ENCODE measurements around the gene TBCD.

The TBCD gene

GRCh38 chr17:82927661-82928601 is 176.1 kb downstream of the TBCD start:
- no peak for DNase-seq

DNA sequence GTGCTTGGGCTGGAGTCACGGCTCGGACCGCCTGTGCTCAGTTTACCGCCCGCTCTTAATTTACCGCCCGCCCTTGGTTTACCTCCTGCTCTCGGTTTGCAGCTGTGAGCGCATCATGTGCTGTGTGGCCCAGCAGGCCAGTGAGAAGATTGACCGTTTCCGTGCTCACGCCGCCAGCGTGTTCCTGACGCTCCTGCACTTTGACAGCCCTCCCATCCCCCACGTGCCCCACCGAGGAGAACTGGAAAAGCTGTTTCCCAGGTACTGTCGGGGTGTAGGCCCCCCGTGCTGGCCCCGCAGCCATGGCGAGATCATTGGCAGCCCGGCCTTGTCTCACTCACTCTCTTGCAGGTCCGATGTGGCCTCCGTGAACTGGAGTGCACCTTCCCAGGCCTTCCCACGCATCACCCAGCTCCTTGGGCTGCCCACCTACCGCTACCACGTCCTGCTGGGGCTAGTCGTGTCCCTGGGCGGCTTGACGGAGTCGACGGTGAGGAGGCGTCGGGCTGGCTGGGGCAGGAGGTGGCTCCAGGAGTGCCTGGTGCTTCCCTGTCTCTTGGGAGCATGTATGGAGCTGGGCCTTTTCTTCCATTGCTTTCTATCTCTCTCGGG is 177.3 kb downstream of the TBCD start:
- no peak for DNase-seq

DNA sequence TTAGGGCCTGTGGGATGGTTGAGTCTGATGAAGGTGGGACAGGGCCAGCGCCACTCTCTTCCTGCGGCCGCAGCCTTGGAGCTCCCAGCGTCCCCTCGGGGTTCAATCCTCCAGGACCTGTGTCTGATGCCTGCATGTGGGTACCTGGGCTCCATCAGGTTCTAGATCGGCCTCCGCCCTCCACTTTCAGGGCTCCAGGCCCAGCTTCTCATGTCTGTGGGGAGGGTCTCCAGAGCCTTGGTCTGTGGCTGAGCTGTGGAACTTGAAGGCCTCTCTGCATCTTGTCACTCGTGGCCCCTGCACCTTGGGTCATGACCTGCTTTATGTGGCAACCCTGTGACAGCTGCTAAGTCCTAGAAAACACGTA is 177.8 kb downstream of the TBCD start:
- no peak for DNase-seq

DNA sequence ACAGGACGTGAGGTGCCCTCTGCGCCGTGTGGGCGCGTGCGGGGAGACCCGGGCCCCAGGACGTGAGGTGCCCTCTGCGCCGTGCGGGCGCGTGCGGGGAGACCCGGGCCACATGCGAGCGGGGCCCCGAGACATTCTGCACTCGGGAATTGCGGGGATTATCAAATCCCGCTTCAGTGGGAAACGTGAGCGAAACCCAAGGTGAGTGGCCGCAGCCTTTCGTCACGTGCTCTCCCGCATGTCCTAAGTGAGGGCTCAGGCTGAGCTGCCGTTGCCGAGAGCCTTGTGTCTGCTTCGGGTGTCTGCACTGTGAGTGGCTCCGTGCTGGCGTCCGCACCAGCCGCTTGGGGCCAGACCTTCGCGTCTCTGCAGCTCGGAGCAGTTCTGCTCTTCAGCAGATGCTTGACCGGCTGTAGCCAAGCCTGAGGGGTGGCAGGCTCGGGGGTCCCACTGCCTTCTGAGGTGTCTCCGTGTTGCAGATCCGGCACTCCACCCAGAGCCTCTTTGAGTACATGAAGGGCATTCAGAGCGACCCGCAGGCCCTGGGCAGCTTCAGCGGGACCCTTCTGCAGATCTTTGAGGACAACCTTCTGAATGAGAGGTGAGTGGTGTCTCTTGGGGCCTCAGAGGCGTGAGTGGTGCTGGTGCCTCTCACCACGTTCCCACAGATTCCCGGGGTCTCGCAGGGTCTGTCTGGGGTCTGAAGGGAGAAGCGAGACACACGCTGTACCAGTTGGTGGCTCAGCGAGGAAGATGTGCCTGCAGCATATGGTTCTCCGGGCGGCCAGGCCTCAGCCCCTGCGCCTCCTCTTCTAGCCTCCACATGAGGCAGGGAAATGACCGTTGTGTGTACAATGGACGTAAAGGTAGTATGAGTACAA is 178.4 kb downstream of the TBCD start:
- no peak for DNase-seq

DNA sequence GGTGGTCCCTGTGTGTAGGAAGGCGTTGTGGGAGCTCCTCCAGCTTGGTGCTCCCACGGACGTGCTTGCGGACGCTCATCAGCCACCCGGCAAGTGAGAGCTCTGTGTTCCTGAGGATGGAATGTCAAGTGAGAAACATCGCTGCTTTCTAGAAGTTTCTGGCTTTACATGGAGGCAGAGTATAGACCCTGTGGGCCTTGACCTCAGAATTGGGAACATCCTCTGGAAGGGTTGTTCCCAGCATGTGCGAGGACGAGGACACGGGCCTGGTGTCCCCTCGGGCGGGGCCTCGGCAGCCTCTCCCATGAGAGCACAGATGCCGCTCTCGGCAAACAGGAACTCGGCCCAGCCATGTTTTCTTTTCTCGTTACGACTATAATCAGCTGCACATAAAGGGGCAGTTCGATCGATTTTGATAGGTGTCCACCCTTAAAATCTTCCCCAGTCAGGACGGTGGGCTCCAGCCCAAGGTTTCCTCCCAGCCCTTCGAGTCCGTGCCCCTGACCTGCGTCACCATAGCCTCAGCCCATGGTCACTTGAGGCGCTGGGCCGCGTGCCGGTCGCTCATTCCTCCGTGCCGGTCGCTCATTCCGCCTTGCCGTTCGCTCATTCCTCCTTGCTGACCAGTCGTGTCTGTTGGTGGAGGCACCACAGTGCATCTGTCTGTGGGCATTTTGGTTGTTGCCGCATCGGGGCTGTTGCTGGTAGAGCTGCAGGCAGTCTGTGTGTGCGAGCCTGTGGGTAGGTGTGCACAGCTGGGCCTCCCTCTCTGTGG is 179.2 kb downstream of the TBCD start:
- no peak for DNase-seq

DNA sequence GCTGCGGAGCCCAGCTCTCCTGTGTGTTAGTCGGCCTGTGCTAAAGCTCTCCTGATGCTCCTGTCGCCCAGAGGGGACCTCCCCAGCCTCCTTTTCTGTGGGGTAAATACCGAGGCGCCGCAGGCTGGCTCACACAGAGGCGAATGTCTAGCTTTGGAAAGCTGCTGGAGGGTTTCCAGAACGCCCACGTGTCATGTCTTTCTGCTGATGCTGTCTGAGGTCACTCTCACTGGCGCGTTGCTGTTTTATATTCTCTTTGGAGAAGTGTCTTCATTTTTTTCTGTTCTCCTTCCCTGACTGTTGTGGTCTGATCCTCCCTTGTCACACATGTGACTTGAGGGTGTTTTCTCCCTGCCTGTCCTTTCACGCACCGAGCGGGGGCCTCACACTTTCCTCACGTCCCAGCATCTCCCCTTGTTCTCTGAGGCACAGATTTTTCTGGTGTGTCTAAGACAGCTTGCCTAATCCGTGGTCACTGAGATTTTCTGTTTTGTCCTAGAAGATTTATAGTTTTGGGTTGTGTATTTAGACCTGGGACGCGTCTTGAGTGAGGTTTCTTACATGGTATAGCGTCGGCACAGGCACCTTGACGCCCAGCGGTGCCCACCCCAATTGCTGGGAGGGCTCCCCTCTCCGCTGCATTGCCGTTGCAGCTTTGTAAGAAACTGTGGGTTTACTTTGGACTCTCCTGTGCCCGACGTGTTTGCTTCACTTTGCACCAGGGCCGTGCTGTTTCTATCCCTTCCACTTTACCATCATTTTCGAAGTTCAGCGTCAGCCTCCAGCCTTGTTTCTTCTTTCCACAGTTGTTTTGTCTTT is 180.0 kb downstream of the TBCD start:
- no peak for DNase-seq

DNA sequence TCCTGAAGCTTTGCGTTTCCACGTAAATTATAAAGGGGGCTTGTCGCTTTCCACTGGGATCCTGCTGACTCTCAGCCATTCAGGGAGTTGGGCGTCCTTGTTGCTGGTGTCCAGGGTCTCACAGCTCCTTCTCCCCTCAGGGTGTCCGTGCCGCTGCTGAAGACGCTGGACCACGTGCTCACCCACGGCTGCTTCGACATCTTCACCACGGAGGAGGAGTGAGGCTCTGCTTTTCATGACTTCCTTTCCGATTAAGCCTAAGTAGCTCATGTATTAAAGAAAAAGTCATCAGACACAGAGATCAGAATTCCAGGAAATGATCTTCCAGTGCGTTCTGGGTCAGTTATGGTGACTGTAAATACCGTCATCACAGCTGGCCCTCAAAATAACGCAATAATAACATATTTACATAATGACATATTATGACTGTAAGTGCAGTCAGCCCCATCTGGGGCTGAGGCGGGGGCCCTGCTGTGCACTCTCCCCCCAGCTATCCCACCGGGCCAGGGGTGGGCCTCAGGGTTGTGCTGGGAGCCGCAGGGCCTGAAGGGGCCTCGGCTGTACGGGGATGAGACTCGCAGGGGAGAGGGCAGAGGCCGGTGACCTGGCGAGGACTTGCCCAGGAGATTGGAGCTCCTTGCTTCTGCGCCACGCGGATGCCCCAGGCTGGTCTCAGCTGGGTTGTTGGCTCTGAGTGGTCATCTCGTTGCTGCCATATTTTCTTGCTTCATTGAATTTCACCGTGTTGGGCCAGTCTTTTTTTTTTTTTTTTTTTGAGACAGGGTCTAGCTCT is 180.8 kb downstream of the TBCD start:
- no peak for DNase-seq

DNA sequence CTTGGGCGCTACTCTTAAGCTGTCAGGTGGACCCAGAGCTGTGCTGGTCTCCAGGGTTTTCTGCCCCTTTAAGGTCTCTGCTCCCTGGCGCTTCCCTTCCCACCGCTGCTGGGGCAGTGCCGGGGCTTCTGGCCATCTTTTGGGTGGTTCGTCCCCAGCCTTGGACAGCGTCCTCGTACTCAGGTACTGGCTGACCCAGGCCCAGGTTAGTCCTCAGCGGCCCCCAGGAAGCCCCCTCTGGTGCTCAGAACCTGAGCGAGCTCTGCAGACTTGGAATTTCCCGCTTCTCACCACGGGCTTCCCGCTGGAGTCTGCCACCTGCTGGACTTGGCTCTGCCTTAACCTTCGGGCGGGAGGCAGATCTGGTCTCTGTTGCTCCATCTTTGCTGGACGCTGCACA is 182.0 kb downstream of the TBCD start:
- no peak for DNase-seq

- no peak for DNase-seq
Measured at GRCh38 chr17:82935966-82936767, 184.3 kb downstream of the TBCD start.

DNA sequence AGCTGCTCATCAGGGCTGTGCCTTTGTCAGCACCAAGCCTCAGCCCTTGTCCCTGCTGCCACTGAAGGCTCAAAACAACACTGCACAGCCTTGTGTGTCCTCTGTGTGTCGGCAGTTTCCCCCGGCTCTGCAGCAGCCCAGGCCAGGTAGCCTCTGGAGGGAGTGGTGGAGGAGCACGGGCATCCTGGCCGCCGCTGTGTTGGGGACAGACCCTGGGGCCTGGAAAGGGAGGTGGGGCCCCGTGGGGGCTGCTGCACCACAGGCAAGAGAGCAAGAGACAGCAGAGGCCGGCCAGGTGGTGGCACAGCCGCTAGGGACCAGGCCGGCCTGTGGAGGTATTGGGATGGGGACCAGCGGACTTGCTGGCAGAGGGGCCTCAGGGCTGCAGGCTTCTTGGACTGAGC is 184.9 kb downstream of the TBCD start:
- DNase-seq: no peak

DNA sequence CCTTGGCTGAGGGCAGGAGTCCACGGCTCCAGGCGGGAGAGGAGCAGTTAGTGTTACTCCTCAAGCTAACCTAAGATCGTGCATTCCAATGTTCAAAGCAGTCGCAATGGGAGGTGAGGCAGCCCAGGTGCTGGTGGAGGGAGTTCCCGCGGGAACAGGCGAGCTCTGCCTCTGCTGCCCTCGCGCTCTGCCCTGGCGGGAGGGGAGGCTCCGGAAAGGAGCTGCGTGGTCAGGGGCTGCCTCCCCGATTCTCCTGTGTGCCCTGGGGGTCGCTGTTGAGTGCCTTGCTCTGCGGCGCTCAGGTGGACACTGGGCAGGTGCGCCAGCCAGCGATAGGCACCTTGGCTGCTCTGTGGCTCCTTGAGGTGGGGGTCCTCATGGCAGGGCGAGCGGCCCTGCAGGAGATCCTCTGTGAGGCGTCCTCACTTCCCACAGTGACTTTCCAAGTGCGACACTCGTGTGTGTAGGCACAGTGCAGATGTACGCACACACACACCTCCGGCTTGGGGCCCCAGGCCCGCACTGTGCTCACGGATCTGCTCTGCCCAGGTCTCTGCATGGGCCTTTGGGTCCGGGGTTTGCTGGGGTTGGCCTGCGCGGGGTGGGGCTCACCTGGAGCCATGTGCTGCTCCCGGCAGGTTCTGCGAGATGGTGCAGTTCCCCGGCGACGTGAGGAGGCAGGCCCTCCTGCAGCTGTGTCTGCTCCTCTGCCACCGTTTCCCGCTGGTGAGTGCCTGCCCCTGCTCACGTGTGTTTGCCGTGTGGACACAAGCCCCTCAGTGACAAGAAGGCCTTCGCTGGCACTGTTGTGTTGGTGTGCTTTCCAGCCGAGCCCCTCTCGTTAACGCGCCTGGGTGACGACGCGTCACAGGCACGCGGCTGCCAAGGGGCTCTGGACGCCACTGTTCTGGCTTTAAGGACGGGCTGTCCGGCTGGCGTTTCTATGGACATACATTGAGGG is 185.8 kb downstream of the TBCD start:
- DNase-seq: no peak

DNA sequence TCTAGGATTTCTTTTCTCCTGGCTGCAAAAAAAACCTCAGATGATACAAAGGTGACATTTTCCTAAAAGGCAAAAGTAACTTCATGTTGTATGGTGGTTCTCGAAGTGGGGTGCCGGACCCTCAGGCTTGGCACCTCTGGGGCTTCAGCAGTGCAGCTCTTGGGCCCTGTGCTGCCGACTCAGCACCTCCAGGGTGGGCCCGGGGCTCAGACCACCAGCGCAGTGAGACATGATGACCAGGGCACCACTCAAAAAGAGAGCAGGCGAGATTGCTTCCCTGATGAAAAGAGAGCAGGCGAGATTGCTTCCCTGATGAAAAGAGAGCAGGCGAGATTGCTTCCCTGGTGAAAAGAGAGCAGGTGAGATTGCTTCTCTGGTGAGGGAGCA is 186.6 kb downstream of the TBCD start:
- DNase-seq: no peak

DNA sequence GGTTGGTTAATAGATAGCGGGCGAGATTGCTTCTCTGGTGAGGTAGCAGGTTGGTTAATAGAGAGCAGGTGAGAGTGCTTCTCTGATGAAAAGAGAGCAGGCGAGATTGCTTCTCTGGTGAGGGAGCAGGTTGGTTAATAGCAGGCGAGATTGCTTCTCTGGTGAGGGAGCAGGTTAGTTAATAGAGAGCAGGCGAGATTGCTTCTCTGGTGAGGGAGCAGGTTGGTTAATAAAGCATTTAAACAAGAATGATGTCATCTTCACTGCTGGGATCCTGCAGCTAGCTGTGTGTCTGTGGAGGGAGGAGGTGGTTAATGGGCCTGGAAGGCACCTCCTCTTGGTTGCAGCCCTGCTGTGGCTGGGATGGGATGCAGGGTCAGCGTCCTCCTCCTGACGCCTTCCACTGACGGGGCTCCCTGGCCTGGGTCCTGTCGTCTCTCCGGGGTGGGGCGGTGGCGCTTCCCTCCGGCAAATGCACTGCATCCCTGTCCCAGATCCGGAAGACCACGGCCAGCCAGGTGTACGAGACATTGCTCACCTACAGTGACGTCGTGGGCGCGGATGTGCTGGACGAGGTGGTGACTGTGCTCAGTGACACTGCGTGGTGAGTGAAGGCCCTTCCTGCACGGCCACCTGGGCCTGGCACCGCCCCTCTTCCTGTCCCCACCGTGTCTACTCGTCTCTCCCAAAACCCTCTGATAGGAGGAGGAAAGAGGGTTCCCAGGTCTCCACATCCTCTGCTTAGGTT is 187.2 kb downstream of the TBCD start:
- no peak for DNase-seq

GRCh38 chr17:82939621-82940135 is 187.8 kb downstream of the TBCD start:
- DNase-seq: no peak

DNA sequence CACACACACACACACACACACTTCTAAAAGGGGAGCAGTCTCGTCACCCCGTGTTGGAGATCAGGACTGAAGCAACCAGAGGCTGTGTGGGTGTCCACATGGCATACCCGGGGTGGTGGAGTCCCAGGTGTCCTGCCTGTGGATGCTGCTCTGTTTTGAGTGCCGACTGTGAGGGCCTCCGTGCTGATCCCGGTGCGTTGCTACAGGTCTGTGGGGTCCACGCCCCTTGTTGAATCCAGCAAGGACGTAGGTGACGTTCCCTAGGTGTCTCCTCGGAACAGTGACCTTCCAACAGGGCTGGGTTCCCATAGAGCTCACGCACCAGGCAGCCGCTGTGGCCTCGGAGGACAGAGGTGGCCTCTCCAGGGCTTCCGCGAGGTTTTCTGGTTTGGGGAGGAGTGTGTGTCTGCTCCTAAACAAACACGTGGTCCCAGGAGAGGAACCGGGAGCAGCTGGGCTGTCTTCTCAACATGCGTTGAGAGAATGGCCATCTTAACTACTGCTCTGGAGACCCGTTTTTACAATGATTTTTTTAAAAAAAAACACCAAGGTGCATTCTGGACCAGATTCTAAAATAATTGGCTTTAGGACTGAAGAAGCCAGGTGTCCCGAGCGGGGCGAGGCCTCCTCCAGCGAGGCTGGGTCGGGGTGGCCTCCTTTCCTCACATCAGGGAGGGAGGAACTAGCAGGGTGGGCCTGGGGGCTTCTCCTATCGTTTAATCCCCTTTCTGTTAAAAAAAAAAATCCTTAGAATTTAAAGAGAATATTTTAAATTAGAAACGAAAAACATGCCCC is 188.6 kb downstream of the TBCD start:
- DNase-seq: no peak

GRCh38 chr17:82941021-82942001 is 189.4 kb downstream of the TBCD start:
- no peak for DNase-seq
